HG02938 (cell line): ENCODE results near the gene BAZ2A.
"Not testable (repeated sequence)": the region's sequence is repeated elsewhere in the genome, so short reads cannot be mapped to it uniquely, and the experiment has no call there.

Experiments used
- ATAC-seq: cut with Tn5 transposase; IDR thresholded peaks from one replicate; pipeline ENCODE4 v1.9.1; 2021; ENCODE audit warnings: mild to moderate bottlenecking, moderate library complexity; ENCODE audit not compliant: unreplicated experiment

The BAZ2A gene

DNA sequence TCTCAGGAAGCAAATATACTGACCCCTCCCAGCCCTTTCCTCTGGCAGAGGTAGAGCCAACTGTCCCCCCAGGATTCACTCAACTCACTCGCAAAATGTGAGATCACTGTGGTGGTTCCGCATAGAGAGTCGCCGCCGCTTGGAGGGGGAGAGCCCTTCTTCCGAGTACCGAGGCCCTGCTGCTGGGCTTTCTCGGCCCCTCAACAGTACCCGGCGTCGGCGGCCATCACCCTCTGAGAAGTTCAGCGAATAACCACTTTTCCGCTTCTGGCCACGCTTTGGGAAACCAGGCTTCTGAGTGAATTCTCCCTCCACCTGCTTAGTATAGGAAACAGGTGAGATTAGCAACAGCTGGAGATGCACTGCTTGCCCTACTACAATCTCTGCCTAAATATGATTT lies 31.1 kb downstream of the BAZ2A start:
- no peak for ATAC-seq

DNA sequence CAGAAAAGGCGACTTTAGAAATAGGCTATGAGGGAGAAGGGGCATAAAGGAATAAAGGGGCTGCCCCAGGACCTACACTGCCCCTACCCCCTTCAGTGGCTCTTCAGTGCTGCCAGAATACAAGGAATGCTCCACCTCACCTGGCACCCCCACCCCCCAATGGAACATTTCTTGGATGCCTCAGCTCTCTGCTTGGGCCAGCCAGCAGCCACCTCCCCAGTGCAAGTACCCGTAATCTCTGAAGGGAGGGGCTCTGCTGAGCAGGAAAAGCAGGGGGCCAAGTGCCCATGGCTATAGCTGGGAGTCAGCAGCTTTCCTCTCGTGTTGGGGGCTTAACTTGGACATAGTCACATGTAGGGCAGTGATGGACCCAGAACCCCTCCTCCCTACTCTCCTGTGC lies 33.3 kb downstream of the BAZ2A start:
- ATAC-seq, result no peak

DNA sequence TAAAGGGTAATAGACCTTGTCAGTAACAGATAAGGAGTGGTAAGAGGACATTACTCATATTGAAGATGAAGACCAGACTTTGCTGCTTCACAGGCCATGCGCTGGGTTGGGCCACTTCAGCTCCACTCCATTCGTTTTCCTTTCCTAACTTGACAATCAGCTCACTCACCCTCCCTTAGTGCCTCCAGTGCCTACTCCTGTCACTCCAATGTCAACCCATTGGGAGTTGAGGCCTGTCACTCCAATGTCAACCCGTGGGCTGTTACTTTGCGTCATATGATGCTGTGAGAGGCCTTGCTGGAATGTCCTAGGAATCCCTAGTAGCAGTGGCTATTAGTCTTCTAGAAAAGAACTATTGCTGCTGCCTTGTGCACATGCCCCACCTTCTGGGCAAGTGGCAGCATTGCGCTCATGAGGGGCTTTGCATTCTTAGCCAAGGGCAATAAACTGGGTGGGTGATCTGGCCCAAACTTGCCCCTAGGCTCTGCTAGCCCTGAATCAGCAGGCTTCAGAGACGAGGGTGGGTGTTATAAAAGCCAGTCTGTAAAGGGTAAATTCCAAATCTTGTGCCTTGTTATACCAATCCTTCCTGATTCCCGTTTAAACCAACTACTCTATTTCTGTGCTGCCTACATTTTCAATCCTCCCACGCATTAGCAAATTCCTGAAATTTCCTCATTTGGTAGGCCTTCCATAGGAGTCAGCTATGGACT lies 36.1 kb downstream of the BAZ2A start:
- ATAC-seq, result no peak

GRCh38 chr12:56591961-56592360 lies 38.2 kb downstream of the BAZ2A start:
- ATAC-seq, result no peak

DNA sequence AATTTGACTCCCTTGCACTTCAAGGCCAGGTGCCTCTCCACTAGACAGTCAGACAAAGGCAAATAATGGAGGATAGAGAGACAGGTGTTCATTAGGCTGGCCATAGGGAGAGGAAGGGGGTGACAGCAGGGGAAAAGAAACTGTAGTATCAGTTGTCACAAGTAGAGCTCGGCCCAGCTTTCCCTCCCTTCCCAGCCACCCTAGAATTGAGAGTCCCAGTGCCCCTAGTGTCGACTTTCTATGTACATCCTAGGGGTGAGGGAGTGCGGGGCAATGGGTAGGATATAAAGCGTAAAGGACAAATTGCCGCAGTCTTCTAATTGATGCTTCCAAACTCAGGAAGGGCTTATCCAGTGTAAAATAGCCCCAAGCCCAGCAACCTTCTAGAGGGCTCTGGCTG lies 39.0 kb downstream of the BAZ2A start:
- ATAC-seq, result no peak

GRCh38 chr12:56590237-56590830 lies 39.8 kb downstream of the BAZ2A start:
- no peak for ATAC-seq

DNA sequence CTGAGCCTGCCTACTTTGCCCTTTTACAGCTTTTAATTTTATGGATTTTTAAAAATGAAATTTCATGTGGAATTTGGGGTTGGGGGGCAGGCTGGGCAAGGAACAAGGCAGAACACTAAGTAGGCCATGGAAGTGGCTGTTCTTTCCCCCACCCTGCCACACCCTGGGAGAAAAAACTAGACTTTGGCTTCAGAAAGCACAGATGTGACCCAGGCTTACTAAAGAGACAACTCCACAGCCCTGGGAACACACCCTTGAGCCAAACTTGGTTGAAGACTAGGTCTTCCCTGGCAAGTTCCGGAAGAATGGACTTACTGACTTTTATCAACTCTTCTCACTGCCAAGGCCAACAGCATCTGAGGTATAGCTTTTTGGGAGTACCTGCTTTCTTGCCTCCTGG lies 40.3 kb downstream of the BAZ2A start:
- no peak for ATAC-seq

DNA sequence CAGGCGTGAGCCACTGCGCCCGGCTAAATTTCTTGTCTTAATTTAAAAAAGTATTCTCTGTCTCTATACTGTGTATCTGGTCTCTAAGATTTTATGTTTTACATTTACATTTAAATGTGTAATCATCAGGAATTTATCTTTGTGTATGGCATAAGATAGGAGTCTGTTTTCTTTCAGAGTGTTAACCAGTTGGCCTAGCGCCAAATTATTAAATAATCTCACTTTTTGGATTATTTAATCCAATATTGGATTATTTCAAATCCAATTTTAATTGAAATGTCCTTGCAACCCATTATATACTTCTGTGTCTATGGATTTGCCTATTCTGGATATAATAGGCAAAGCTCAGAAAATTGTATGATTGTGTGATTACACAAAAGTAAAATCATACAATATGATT lies 45.0 kb downstream of the BAZ2A start:
- ATAC-seq, result no peak

- no peak for ATAC-seq
Observed at GRCh38 chr12:56581418-56582145, 48.5 kb downstream of the BAZ2A start.

DNA sequence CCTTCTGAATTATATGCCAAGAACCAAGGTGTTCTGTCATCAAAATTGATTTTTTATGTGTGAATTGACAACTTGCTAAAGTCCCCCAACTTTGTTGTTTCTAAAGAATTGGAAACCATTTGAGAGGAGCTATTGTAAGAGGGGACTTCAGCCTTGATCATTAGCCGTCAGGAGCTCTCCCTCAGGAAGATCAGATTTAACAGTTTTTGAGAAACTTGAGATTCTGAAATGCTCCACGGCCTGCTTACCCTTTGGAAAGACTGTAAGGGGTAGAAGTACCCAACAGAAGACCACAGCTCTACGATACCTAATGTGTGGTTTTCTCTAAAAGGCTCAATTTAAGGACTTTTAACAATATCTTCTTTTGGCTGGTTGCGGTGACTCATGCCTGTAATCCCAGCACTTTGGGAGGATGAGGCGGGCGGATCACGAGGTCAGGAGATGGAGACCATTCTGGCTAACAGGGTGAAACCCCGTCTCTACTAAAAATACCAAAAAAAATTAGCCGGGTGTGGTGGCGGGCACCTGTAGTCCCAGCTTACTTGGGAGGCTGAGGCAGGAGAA lies 51.1 kb downstream of the BAZ2A start:
- no peak for ATAC-seq

- not testable (repeated sequence) for ATAC-seq
Observed at GRCh38 chr12:56577248-56577647, 52.9 kb downstream of the BAZ2A start.

DNA sequence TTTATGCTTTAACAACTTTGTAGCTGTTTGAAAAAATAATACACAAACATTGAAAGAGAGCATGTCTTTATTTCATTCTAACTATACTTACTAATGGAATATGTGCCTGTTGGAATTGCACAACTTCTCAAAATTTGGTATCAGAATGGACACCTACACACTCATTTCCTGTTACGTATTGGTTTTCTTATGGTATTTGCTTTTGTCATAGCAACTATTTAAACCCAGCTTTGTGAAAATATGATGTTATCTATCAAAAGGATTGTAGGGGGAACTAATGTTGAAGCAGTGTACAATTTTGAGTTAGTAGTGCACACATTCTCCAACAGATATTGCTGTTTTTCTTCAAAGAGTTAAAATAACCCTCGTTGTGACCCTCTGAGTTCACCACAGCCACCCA lies 55.9 kb downstream of the BAZ2A start:
- ATAC-seq, result no peak

DNA sequence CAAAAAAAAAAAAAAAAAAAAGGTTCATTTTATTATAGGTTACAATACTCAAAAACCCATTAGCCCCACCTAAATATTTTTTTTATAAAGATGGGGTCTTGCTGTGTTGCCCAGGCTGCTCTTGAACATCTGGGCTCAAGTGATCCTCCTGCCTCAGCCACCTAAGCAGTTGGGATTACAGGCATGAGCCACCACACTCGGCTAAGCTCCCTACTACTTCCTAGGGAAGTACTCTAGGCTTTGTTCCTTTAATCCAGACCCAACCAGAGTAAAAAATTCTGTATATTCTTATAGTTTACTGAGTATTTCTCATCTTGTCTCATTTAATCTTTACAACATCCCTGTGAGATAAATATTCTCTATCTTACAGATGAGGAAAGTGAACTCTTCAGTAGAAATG lies 57.8 kb downstream of the BAZ2A start:
- no peak for ATAC-seq

DNA sequence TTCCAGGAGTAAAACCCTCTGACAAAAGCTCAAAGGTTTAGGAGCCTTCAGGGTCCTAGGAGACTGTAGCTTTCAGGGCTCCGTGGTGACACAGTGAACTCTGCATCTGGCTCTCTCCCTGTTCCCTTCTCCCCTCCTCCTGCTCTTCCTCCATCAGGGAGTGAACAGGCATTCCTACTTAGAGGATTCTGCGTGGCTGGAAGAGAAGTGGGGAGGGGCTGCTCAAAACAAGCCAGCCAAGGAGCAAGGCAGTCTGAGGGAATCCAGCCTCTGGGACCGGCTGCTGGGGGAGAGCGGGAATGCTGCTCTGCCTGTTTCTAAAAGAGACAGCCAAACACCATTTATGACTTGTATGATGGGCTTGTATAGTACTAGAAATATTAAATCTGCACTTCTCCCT lies 59.0 kb downstream of the BAZ2A start:
- ATAC-seq, result no peak

DNA sequence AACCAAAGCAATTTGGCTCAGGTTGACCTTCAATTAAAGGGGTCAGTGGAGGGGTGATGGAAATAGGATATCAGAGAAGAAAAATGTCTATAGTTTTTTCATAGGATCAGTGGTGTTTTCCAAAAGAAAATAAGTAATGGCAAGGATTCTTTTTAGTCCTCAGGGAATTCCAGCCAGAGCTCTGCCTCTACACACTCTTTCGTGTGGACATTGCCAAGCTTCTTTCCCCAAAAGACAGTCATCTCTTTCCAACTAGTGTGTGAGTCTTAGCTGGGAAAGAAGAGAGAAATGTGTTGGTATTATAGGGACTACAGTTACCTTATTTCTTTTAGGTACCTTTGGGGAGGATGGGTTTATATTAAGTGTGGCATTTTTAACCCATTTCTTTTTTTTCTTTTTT lies 62.0 kb downstream of the BAZ2A start:
- no peak for ATAC-seq

- ATAC-seq, result no peak
Observed at GRCh38 chr12:56565510-56566101, 64.5 kb downstream of the BAZ2A start.

DNA sequence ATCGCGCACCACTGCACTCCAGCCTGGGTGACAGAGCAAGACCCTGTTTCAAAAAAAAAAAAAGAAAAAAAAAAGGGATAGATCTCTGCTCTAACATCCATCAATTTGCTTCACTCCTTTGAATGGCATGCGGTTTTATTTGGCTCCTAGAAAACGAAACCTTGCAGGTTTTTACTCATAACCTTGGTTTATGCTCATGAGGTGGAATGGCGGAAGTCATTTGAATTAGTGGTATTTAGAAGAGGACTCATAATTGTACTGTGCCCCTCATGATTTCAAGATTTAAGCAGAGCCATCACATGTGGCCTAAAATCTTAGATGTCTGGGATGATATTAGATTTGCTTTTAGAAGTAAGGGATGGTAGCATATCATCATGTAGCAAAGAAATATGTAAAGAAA lies 79.1 kb downstream of the BAZ2A start:
- ATAC-seq, result no peak

GRCh38 chr12:56546680-56547079 lies 83.4 kb downstream of the BAZ2A start:
- no peak for ATAC-seq
